KBM-7 (cell line): Measurements from ENCODE around the gene GALNT18.

Experiments used
- DNase-seq: peaks from one replicate; pipeline ENCODE4 v3.0.0-alpha.2; 2015
- in situ Hi-C: fragments of 300-500 bp; cut with MboI; formaldehyde crosslinking; loops from 2 replicates; pipeline ENCODE4 v1.14.3; 2020; ENCODE audit warnings: low sequenced_read_pairs, low pct_unique_long_range_greater_than_20kb, mixed read lengths

GALNT18 gene

GRCh38 chr11:11513422-11513821 lies 108.4 kb downstream of the GALNT18 start:
- in situ Hi-C loops, result no loop called here
- DNase-seq, result no peak

- in situ Hi-C loops, result no loop called here
- no peak for DNase-seq
These were observed 108.9 kb downstream of the GALNT18 start for GRCh38 chr11:11512929-11513328.

- DNase-seq, result no peak
- in situ Hi-C loops, result no loop called here
These were observed 109.3 kb downstream of the GALNT18 start for GRCh38 chr11:11512502-11512901.

- in situ Hi-C loops, result no loop called here
- no peak for DNase-seq
These were observed 109.7 kb downstream of the GALNT18 start for GRCh38 chr11:11512090-11512489.

GRCh38 chr11:11510939-11511338 lies 110.9 kb downstream of the GALNT18 start:
- DNase-seq, result no peak
- in situ Hi-C loops, result no loop called here

- in situ Hi-C loops, result no loop called here
- DNase-seq, result no peak
These were observed 116.1 kb downstream of the GALNT18 start for GRCh38 chr11:11505692-11506091.

- in situ Hi-C loops, result no loop called here
- DNase-seq, result no peak
These were observed 116.6 kb downstream of the GALNT18 start for GRCh38 chr11:11505190-11505589.

- DNase-seq, result no peak
- in situ Hi-C loops, result no loop called here
These were observed 117.7 kb downstream of the GALNT18 start for GRCh38 chr11:11504071-11504470.

GRCh38 chr11:11502263-11502861 lies 119.4 kb downstream of the GALNT18 start:
- no peak for DNase-seq
- in situ Hi-C loops, result no loop called here

- in situ Hi-C loops, result no loop called here
- no peak for DNase-seq
These were observed 120.1 kb downstream of the GALNT18 start for GRCh38 chr11:11501546-11502262.

GRCh38 chr11:11500744-11501487 lies 120.9 kb downstream of the GALNT18 start:
- in situ Hi-C loops, result no loop called here
- DNase-seq, result no peak

GRCh38 chr11:11499300-11499699 lies 122.5 kb downstream of the GALNT18 start:
- DNase-seq, result no peak

GRCh38 chr11:11498195-11498594 lies 123.6 kb downstream of the GALNT18 start:
- in situ Hi-C loops, result no loop called here
- DNase-seq, result no peak

More at GRCh38 chr11:11499300-11499699, 122.5 kb downstream of the GALNT18 start:
- in situ Hi-C loops, result no loop called here

- DNase-seq, result no peak
- in situ Hi-C loops, result no loop called here
These were observed 124.9 kb downstream of the GALNT18 start for GRCh38 chr11:11496879-11497278.

GRCh38 chr11:11494348-11494747 lies 127.5 kb downstream of the GALNT18 start:
- DNase-seq, result no peak
- in situ Hi-C loops, result no loop called here

GRCh38 chr11:11493698-11494097 lies 128.1 kb downstream of the GALNT18 start:
- in situ Hi-C loops, result no loop called here
- no peak for DNase-seq

GRCh38 chr11:11491589-11491988 lies 130.2 kb downstream of the GALNT18 start:
- in situ Hi-C loops, result no loop called here

GRCh38 chr11:11491014-11491413 lies 130.8 kb downstream of the GALNT18 start:
- in situ Hi-C loops, result no loop called here

More at GRCh38 chr11:11491589-11491988, 130.2 kb downstream of the GALNT18 start:
- no peak for DNase-seq

GRCh38 chr11:11486423-11486822 lies 135.4 kb downstream of the GALNT18 start:
- no peak for DNase-seq
- in situ Hi-C loops, result no loop called here

More at GRCh38 chr11:11491014-11491413, 130.8 kb downstream of the GALNT18 start:
- no peak for DNase-seq

GRCh38 chr11:11486002-11486401 lies 135.8 kb downstream of the GALNT18 start:
- in situ Hi-C loops, result no loop called here
- no peak for DNase-seq
